Measurements from ENCODE around the gene MYL10.
"Not testable (repeated sequence)": the region's sequence is repeated elsewhere in the genome, so short reads cannot be mapped to it uniquely, and the experiment has no call there.

MYL10 gene

DNA sequence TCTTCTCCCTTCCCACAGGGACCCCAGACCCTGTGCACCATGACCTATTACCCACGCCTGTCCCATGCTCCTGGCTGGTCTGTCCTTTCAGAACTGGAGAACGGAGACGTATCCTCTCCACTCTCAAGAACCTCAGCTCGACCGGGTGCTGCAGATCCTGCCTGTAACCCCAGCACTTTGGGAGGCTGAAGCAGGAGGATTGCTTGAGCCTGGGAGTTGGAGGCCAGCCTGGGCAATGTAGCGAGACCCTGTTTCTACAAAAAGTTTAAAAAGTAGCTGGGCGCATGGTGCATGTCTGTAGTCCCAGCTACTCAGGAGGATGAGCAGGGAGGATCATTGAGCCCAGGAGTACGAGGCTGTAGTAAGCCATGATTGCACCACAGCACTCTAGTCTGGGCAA lies 37.2 kb upstream of the MYL10 start:
- H3K4me3 ChIP-seq (ENCODE audit: low read length), result no peak overlapping the region
- TF ChIP-seq ZNF274 (IDR thresholded peaks at IDR 0.05; ENCODE audit: low read depth, low read length), result no peak

DNA sequence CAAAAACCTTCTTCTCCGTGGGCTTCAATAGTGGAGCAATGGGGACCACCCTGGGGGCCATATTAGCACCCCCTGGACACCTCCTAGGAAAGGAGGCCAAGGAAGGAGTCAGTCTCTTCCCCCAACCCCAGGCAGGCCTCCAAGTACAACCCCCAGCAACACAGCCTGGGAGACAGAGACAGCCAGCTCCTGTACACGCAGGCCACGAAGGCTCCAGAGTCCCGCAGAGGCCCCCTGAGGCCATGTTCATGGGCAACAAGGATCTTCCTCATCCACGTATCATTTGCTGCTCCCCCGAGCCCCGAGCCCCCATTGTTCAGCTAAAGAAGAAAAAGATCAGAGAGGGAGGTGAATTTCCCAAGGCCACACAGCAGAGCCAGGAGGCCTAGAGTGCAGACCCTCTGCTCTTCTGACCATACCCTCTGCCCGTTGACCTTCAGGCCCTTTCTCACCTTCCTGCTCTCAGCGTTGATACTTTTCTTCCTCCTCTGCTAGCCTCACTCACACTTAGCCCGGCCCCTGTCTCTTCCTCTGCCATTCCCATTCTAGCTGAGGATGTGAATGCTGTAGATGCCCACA lies 35.9 kb upstream of the MYL10 start:
- TF ChIP-seq ZNF274 (IDR thresholded peaks at IDR 0.05; ENCODE audit: low read depth, low read length), result no peak
- no peak overlapping the region for H3K4me3 ChIP-seq (ENCODE audit: low read length)

DNA sequence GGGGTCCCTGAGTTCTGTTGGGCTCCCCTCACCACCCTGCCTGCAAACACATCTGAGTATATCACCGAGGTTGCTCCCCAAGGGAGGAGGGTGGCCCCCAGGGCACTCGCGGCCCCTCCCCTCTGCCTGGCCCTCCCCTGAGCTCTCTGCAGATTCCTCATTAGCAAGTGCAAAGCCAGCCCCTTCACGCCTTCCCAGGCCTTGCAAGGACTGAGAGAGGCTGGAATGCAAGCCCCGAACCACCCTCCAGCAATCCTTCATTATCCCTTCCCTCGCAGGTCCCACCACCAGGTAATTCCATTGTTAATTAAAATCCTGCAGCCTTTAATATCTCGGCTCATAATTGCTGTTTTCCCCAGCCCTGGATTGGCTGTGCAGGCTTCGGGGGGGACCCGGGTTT lies 35.3 kb upstream of the MYL10 start:
- no peak overlapping the region for H3K4me3 ChIP-seq (ENCODE audit: low read length)
- no peak for TF ChIP-seq ZNF274 (IDR thresholded peaks at IDR 0.05; ENCODE audit: low read depth, low read length)

DNA sequence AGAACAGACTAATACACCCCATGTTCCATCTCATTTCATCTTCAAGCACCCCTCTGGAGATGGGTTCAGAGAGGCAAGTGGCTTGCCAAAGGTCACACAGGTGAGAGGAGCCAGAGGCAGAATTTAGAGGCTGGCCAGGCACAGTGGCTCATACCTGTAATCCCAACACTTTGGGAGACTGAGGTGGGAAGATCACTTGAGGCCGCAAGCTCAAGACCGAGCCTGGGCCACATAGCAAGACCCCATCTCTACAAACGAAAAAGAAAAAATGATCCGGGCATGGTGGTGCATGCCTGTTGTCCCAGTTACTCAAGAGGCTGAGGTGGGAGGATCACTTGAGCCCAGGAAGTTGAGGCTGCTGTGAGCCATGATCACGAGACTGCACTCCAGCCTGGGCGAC lies 34.7 kb upstream of the MYL10 start:
- no peak for TF ChIP-seq ZNF274 (IDR thresholded peaks at IDR 0.05; ENCODE audit: low read depth, low read length)
- H3K4me3 ChIP-seq (ENCODE audit: low read length), result no peak overlapping the region

DNA sequence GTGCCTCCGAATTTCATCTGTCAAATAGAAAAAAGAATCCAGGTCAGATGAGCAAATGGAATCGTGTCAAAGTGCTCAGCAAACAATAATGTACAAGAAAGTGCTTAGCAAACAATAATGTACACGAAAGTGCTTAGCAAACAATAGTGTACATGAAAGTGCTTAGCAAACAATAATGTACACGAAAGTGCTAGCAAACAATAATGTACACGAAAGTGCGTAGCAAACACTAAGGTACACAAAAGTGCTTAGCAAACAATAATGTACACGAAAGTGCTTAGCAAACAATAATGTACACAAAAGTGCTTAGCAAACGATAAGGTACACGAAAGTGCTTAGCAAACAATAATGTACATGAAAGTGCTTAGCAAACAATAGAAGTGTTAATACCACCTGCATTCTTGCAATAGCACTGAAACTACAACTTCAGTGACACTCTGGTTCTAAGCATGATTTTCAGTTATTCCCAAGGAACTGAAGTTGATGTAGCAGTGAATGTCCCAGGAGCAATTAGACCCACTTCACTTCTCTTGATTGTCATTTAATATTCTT lies 33.4 kb upstream of the MYL10 start:
- H3K4me3 ChIP-seq (ENCODE audit: low read length), result no peak overlapping the region
- TF ChIP-seq ZNF274 (IDR thresholded peaks at IDR 0.05; ENCODE audit: low read depth, low read length), result no peak

DNA sequence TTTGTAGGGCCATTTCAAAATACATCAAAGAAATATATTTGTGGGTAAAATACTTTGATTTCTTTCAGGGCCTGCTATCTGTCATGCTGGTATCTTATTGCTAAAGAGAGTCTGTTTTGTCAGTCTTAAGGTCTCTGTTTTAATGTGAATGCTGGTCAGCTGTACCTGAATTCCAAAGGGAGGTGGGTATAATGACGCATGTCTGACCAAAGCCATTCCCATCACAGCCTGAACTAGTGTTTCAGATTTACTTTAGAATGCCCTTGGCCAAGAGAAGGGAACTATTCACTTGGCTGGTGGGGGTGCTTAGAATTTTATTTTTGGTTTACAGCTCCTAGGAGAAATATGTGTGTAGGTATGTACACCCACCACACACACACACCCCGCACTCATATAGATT lies 30.6 kb upstream of the MYL10 start:
- no peak overlapping the region for H3K4me3 ChIP-seq (ENCODE audit: low read length)
- no peak for TF ChIP-seq ZNF274 (IDR thresholded peaks at IDR 0.05; ENCODE audit: low read depth, low read length)

DNA sequence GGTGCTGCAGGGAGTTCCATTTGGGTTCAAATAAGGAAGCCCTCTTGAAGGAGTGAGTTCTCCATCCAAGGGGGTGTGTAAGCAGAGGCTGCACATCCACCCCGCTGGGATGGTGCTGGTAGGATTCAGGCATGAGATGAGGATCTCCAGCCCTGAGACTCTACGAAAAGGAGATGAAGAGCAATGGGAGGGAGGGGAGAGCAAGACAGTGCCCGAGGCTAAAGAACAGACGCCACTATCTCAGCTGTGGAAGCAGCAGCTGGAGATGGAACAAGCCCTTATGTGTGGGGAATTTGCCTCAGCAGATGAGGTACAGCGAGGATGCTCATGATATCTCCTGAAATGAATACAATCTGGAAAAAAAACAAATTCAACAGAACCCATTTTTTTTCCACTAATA lies 28.1 kb upstream of the MYL10 start:
- TF ChIP-seq ZNF274 (IDR thresholded peaks at IDR 0.05; ENCODE audit: low read depth, low read length), result no peak
- H3K4me3 ChIP-seq (ENCODE audit: low read length), result no peak overlapping the region

DNA sequence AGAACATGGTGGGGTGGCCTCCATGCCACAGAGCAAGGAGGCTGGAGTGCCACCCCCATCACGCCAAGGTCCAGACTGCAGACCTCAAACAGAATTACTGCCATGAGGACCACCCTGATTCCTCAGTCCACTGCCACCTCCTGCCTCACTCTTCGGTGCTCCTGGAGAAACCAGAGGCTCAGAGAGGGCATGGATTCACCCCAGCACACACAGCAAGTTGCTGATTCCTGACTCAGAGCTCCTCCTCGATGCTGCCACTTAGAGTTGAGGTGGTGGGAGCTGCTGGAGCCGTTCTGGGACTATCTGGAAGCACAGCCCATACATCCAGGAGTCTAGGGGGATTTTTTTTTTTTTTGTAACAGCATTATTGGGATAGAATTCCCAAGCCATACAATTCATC lies 22.0 kb upstream of the MYL10 start:
- no peak for TF ChIP-seq ZNF274 (IDR thresholded peaks at IDR 0.05; ENCODE audit: low read depth, low read length)
- no peak overlapping the region for H3K4me3 ChIP-seq (ENCODE audit: low read length)

DNA sequence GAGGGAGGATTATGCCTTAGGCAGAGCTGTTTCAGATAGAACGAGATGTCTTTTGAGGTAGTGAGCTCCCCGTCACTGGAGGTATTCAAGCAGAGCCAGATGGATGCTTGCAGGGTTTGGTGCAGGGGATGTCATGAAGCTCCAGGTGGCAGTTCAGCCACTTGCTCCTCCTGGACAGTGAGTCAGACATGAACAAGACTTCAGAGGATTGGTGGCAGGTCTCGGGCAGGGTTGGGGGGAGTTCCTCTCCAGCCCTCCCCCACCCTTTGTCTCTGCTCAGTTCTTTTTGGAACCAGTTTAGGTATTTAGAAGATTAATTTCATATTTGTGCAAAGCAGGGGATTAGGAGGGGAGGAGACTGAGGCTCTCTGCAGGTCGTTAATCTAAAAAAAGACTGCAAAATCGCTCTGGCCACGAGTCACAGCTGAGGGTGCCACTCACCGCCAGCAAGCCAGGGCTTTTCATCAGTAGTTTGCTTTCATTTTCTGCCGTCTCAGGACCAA lies 21.5 kb upstream of the MYL10 start:
- H3K4me3 ChIP-seq (ENCODE audit: low read length), result no peak overlapping the region
- no peak for TF ChIP-seq ZNF274 (IDR thresholded peaks at IDR 0.05; ENCODE audit: low read depth, low read length)

DNA sequence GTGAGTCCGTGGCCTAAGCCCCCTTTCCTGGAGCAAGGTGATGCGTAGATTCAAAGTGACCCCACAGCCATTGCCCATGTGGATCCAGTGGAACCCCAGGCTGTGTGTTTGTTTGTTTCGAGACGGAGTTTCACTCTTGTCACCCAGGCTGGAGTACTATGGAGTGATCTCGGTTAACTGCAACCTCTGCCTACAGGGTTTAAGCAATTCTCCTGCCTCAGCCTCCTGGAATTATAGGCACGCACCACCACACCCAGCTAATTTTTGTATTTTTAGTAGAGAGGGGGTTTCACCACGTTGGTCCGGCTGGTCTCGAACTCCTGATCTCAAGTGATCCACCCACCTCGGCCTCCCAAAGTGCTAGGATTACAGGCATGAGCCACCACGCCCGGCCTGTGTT lies 18.8 kb upstream of the MYL10 start:
- H3K4me3 ChIP-seq (ENCODE audit: low read length), result not testable (repeated sequence)

DNA sequence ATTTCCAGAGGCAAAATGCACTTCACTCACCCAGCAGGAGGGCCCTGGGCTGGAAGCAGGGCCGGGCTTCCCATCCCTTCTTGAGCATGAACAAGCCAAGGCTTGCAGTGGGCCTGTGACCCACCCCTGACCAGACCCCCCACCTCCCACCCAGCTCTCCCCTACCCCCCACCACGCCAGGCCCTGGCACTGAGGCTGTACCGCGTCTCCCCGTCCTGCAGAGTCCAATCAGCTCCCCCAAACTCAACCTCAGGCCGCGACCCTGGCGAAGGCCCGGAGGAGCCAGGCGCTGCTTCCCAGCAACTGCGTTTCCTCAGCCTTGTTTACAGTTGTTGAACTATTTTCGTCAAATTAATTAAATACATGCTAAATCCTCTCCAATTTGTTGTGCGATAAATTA lies 16.9 kb upstream of the MYL10 start:
- no peak for TF ChIP-seq ZNF274 (IDR thresholded peaks at IDR 0.05; ENCODE audit: low read depth, low read length)
- H3K4me3 ChIP-seq (ENCODE audit: low read length), result no peak overlapping the region

DNA sequence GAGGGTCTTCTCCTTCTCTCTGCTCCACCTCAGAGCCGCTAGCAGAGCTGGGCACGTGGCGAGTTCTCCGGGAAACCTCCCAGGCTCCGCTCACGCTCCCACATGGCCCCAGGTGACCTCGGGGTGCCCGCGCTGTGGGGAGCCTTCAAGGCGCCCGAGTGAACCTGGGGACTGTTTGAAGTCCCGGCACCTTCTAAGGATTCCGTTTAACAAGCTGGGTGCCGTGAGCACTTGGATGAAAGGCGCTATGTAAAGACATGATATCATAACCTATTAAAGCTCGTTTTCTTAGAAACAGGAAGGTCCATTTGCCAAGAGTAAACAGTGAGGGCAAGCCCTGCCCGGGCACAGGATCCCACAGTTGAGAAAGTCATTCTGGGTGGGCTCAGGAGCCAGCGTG lies 15.8 kb upstream of the MYL10 start:
- TF ChIP-seq ZNF274 (IDR thresholded peaks at IDR 0.05; ENCODE audit: low read depth, low read length), result no peak
- no peak overlapping the region for H3K4me3 ChIP-seq (ENCODE audit: low read length)

DNA sequence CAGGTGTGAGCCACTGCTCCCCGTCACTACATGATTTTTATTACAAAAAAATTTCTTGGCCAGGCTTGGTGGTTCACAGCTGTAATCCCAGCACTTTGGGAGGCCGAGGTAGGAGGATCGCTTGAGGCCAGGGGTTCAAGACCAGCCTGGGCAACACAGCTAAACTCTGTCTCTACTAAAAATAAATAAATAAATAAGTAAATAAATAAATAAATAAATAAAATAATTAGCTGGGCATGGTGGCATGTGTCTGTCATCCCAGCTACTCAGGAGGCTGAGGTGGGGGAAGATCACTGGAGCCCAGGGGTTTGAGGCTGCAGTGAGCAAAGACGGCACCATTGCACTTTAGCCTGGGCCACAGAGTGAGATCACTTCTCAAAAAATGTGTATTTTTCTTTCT lies 10.0 kb upstream of the MYL10 start:
- H3K4me3 ChIP-seq (ENCODE audit: low read length), result not testable (repeated sequence)

DNA sequence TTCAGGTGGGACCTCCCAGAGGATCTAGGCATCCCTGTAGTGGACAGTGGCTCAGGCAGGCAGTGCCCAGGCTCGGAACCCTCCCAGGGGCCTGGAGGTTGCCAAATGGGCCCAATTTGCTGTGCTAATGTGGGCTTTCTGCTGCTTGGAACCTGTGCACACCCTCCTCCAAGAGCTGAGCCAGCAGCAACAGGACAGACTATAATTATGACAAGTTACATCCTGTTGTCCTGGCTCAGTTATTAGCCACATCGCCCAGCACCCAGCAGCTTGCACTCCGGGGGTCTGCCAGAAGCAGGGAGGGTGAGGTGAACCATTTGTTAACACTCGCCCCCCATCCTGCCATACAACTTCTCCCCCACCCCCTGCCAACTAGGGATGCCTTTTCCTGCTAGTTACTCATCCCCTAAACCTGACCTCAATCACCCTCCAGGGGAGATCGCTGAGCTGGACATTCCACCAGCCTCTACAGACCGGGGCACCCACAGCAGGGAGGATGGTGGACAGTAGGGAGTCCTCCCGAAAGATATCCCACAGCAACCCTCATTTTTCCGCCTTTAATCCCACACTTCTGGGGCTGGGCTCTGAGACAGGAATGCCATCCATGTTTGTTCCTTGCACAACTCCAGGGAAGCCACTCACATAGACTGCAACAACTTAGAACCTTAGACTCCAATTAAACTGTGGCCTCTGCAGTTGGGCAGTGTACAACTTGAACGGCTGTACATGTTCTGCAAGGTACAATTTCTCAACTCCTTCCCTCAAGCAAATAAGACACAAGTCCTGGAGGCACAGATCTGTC lies 7.9 kb upstream of the MYL10 start:
- no peak for TF ChIP-seq ZNF274 (IDR thresholded peaks at IDR 0.05; ENCODE audit: low read depth, low read length)
- H3K4me3 ChIP-seq (ENCODE audit: low read length), result no peak overlapping the region

DNA sequence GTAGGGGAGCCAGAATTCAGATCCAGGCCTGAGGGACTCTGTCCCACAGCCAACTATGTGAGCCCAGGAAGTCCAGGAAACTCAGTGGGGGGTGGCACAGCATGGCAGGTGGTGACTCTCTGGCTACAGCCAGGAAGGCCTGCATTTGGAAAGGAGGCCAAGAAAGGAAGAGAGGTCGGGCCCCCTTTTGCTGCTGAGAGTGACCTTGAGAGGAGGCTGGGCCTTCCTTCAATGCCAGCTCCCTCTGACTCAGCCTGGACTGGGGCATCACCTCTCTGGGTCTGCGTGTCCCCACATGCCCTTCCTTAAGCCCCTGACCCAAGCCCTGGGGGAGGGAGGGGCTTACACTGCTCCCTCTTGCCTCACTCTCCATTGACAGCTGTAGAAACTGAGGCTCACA lies 6.4 kb upstream of the MYL10 start:
- H3K4me3 ChIP-seq (ENCODE audit: low read length), result no peak overlapping the region
- no peak for TF ChIP-seq ZNF274 (IDR thresholded peaks at IDR 0.05; ENCODE audit: low read depth, low read length)
